Stimulated activated effector memory CD8-positive, alpha-beta T cell treated with anti-CD3 and anti-CD28 coated beads, Interleukin-12 subunit alpha, Interleukin-12 subunit beta, amount 100 ng/mL, for 72 hours (primary cell): Measurements from ENCODE around the gene BAG5.

Source experiments
- ATAC-seq: fragments of 150-1000 bp; cut with Tn5 transposase; 2 replicates; pipeline ENCODE4 v1.10.0; 2021
- DNase-seq, 2 donors: peaks; one replicate each; pipeline ENCODE4 v3.0.0; 2021 to 2022; ENCODE audit warnings: low spot score in 2 of 2
- H3K27ac Mint-ChIP-seq: one replicate; pipeline ENCODE4 v1.8.0; 2022; ENCODE audit warnings: mild to moderate bottlenecking, mixed read lengths
- H3K36me3 Mint-ChIP-seq: one replicate; pipeline ENCODE4 v1.8.0; 2022; ENCODE audit warnings: mild to moderate bottlenecking, mixed read lengths
- H3K4me1 Mint-ChIP-seq: one replicate; pipeline ENCODE4 v1.8.0; 2022; ENCODE audit warnings: mixed read lengths
- H3K4me3 Mint-ChIP-seq: one replicate; pipeline ENCODE4 v1.8.0; 2022; ENCODE audit warnings: mild to moderate bottlenecking, mixed read lengths
- H3K9me3 Mint-ChIP-seq: one replicate; pipeline ENCODE4 v1.8.0; 2022; ENCODE audit warnings: mixed read lengths

BAG5 gene

DNA sequence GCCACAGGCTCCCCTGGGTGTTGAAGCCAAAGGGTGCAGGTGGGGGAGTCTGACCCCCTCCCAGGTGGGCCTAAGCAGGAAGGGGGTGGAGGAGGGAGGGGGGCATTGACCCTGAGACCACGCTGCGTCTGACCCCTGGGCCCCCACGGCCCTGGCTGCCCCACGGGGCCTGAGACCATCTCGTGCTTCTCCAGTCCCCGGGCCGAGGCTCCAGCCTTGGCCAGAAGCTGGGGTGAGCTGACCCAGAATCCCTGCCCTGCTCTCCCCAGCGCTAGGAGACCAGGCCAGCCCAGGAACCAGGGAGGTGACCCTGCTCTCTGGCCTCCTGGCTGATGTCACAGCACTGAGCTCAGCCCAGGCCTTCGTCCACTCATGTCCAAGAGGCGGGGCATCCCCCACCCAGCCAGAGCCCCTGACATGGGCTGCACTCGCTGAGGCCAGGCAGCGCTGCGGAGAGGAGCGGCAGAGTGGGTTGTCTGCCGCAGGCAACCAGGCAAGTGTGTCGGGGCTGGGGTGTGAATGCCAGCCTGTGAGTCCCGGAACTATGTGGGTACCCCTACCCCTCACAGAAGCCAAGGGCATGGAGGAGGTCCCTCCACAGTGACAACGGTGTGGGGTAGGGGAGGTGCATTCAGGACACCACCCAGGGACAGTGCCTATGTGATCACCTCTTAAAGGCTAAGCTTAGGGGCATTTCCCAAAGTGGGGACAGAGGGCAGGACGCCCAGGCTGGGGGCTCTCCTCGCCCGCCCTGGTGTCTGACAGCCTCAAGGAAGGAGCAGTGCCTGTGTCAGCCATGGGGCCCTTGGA lies 27.2 kb downstream of the BAG5 start:
- peaks cover 20% of the 10 kb centered on the region for H3K36me3 Mint-ChIP-seq
- H3K4me3 Mint-ChIP-seq = no peak overlapping the region
- H3K27ac Mint-ChIP-seq = no peak overlapping the region
- DNase-seq (no peak), ATAC-seq (no peak)
- no peaks in the 10 kb centered on the region for H3K9me3 Mint-ChIP-seq
- peaks cover 17% of the 10 kb centered on the region for H3K4me1 Mint-ChIP-seq

DNA sequence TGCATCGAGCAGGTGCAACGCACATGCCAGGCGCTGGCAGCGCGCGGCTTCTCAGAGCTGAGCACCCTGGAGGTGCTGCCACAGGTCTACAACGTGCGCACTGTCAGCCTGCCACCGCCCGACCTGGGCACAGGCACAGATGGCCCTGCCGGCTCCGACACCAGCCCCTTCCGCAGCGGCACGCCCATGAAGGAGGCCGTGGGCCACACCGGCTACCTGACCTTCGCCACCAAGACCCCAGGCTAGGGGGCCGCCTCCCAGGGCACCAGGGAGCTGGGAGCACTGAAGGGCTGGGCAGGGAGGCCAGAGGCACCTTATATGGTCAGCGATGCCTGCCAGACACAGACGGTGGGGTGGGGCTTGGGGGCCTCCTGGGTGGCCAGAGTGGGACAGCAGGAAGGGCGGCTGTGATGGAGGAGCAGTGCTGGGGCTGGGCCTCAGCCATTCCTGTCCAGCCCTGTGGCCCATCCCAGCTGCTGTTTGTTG lies 27.8 kb downstream of the BAG5 start:
- H3K9me3 Mint-ChIP-seq = no peaks in the 10 kb centered on the region
- H3K27ac Mint-ChIP-seq = no peak overlapping the region
- DNase-seq = no peak
- no peak overlapping the region for H3K4me3 Mint-ChIP-seq
- ATAC-seq = no peak
- H3K36me3 Mint-ChIP-seq = peaks cover 26% of the 10 kb centered on the region
- H3K4me1 Mint-ChIP-seq = peaks cover 23% of the 10 kb centered on the region

DNA sequence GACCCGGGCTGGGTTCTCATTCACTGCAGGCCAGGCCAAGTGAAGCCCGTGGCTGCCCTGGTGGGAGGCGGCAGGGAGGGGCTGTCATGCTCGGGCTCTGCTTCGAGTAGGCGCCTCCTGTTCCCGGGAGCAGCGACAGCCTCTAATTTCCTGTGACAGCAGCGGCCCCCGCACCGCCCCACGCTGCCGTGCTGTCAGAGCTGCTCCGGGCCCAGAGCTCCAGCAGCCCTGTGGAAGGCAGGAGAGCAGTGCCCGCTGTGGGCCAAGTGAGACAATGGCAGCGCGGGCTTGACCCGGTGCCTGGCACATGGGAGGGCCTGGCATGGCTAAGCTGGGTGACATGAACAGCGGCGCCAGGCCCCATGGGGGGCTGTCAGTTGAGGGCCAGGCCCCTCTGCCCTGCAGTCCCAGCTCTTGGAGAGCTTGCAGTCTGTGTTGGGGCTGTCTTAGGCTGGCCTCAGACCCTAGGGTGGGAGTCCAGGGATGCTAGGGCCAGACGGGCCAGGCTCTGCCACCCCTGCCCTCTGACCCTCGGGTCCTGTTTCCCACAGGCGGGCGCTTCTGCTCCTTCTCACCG lies 28.4 kb downstream of the BAG5 start:
- DNase-seq (no peak), ATAC-seq (no peak)
- Mint-ChIP-seq H3K4me1 (peaks cover 26% of the 10 kb centered on the region), H3K4me3 (no peak overlapping the region), H3K9me3 (no peaks in the 10 kb centered on the region), H3K36me3 (peaks cover 26% of the 10 kb centered on the region), H3K27ac (no peak overlapping the region)

DNA sequence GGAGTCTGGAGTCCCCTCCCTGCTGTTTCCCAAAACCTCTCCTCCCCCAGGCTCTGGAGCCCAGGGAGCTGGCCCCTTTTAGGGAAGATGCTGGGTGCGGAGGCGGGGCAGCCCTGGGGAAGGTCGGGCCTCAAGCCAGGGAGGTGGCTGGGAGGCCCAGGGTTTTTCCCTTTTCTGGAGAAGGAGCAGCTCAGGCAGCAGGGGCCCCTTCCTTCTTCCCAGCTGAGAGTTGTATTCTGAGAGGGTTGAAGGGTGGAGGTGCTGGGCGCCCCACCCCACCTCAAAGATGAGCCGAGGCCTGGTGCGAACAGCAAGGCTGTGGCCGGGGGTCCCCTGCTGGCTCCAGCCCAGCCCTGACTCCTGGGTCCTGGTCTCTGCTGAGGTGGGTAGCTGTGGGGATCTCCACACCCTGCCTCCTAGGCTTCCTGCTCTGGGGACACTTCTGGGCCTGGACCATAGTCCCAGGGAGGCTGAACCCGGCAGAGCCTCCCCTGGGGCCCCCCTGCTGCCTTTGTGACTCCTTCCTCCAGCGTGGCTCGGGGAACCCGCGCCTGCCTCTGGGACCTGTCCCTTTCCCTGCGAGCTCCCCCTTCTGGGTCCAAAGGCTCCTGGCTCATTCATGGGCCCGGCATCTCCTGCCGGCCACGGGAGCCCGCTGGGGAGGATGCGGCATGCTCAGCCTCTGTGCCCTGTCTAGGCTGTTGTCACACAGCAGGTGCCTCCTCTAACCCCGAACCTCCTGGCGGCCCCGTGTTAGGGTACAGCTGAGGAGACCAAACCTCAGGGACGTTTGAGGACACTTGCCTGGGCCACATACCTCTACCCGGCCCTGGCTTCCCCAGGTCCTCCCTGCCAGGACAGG lies 29.1 kb downstream of the BAG5 start:
- DNase-seq (no peak), ATAC-seq (no peak)
- H3K4me3 Mint-ChIP-seq = no peak overlapping the region
- peaks cover 33% of the 10 kb centered on the region for H3K36me3 Mint-ChIP-seq
- no peaks in the 10 kb centered on the region for H3K9me3 Mint-ChIP-seq
- H3K27ac Mint-ChIP-seq = no peak overlapping the region
- H3K4me1 Mint-ChIP-seq = peaks cover 31% of the 10 kb centered on the region

DNA sequence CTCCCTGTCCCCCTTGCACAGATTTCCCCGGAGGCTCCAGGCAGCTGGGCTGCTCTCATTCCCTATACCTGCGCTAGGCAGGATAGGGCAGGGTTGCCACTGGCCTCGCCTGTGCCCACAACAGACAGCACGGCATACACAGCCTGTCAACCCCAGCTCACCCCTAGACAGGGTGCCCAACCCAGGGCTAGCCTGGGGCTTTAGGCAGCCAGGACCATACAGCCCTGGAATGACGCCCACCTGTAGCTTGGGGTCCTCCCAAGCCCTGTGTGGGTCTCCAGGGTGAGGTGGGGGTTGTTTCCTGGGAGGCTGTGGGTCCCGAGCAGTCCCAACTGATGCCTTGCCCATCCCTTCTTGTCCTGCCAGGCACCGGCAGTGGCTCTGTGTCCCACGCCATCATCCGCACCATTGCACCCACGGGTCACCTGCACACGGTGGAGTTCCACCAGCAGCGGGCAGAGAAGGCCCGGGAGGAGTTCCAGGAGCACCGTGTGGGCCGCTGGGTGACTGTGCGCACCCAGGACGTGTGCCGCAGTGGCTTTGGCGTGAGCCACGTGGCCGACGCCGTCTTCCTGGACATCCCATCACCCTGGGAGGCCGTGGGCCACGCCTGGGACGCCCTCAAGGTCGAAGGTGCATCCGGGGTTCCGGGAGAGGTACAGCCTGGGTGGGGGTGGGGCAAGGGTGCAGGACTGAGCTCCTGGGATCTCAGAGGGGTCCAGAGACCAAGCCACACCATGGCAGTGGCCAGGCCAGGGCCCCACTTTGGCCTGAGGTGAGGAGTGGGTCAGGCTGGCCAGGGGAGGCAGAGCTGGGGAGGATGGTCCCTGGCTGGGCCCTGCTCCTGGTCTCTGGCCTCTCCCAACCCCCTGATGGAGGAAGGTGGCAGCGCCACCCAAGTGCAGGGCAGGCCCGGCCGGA lies 30.0 kb downstream of the BAG5 start:
- no peaks in the 10 kb centered on the region for H3K9me3 Mint-ChIP-seq
- H3K36me3 Mint-ChIP-seq = peaks cover 38% of the 10 kb centered on the region
- no peak overlapping the region for H3K4me3 Mint-ChIP-seq
- no peak for ATAC-seq
- no peak for DNase-seq
- peaks cover 40% of the 10 kb centered on the region for H3K4me1 Mint-ChIP-seq
- no peak overlapping the region for H3K27ac Mint-ChIP-seq

DNA sequence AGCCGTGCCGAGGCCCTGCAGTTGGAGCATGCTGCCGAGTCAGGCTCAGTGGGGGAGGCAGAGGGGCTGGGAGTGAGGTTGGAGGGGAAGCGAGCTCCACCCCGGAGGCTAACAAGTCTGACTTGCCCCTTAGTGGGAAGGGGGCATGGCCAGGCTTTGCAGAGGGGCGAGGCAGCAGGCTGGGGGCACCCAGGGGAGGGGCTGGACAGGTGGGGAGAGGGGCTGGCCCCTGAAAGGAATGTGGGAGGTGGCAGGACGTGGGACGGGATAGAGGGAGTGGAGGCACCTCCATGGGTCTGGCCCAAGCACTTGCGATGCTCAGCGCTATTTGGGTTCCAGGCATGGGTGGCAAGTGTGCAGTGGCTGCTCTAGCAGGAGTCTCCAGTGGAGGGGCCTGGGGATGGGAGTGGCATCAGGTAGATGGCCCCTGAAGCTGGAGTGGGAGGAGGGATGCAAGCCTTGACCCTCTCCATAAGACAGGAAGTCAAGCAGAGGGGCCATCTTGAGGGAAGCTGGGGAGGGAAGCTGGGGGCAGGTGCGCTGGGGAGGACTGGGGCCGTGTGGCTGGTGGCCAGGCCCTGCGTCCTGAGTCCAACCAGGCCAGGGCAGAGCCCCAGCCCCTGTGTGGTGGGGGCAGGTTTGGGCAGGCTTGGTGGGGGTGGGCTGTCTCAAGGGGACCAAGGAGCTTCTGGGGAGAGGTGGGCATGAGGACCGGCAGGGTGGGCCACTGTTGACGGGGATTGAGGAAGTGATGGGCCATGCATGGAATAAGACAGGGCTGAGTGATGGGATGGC lies 30.8 kb downstream of the BAG5 start:
- ATAC-seq = no peak
- Mint-ChIP-seq H3K9me3 (no peaks in the 10 kb centered on the region), H3K4me1 (peaks cover 49% of the 10 kb centered on the region), H3K4me3 (peak overlapping the region; percentile 91), H3K36me3 (peaks cover 42% of the 10 kb centered on the region), H3K27ac (peak overlapping the region; percentile 74)
- DNase-seq = no peak

DNA sequence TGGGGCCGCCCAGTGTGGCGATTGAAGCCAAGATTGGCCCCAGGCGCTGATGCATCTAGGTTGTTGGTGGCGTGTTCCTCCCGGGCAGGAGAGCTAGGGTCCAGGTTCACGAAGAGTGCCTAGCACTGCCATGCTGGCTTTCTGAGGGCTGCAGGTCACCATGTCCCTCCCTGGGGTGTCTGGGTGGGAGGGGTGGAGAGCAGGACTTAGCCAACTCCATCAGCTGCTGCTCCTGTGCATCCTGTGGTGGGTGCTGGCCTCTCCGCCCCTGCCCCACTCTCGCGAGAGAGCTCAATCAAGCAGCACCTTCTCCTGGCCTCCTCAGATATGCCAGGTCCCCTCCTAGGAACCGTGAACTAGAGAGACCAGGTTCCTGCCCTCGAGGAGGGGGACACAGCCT lies 31.6 kb downstream of the BAG5 start:
- ATAC-seq (no peak), DNase-seq (no peak)
- H3K36me3 Mint-ChIP-seq = peaks cover 42% of the 10 kb centered on the region
- H3K9me3 Mint-ChIP-seq = no peaks in the 10 kb centered on the region
- peak overlapping the region; percentile 74 for H3K27ac Mint-ChIP-seq
- peak overlapping the region; percentile 91 for H3K4me3 Mint-ChIP-seq
- H3K4me1 Mint-ChIP-seq = peaks cover 50% of the 10 kb centered on the region

DNA sequence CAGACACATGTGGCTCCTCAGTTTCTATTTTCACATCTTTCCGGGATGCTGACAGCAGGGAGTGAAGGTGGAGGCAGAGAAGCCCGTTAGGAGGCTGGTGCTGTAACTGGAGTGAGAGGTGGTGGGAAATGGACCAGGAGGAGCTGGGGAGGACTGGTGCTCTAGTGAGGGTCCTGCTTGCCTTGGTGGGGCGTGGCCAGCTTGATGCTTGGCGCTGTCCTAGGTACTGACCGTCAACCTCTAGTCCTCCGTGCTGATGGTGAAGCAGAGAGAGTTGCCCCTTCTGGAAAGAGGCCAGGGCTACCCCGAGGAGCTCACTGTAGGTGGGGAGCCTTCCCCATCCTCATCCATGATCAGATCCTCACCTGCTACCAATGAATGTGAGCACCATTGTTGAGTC lies 32.1 kb downstream of the BAG5 start:
- Mint-ChIP-seq H3K27ac (no peak overlapping the region), H3K9me3 (no peaks in the 10 kb centered on the region), H3K36me3 (peaks cover 42% of the 10 kb centered on the region), H3K4me1 (peaks cover 50% of the 10 kb centered on the region), H3K4me3 (peak overlapping the region; percentile 91)
- ATAC-seq (no peak), DNase-seq (no peak)

DNA sequence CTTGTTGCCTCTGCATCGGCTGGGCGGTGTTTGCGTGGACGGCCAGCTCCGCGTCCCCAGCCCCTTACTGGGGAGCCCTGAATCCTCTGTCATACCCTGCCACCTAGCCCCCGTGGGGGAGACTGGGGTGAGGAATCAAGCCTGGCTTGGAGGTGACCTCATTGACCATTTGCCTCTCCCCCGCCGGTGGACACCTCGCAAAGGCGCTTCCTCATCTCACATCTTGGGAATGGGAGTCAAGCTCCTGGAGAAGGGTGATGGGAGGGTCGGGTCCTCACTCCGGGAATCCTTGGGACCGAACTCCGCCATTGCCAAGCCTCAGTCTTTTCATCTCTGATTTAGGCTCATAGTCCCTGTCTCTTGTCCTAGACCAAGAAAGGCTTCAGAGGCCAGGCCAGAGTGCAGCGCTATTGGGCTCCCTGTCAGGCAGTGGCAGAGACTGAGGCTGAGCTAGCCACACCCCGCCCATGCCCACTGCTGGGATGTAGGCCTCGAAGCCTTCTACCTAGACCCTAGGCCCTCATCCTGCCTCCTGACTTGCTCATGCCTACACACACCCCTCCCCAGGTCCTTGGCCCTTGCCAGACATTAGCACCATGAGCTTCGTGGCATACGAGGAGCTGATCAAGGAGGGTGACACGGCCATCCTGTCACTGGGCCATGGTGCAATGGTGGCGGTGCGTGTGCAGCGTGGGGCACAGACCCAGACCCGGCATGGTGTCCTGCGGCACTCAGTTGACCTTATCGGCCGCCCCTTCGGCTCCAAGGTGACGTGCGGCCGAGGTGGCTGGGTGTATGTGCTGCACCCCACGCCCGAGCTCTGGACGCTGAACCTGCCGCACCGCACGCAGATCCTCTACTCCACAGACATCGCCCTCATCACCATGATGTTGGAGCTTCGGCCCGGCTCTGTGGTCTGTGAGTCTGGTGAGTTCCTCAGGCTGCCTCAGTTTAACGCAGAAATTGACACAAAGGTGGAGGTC lies 32.8 kb downstream of the BAG5 start:
- peaks cover 50% of the 10 kb centered on the region for H3K4me1 Mint-ChIP-seq
- DNase-seq (no peak), ATAC-seq (no peak)
- peaks cover 42% of the 10 kb centered on the region for H3K36me3 Mint-ChIP-seq
- no peaks in the 10 kb centered on the region for H3K9me3 Mint-ChIP-seq
- H3K27ac Mint-ChIP-seq = peak overlapping the region; percentile 96
- H3K4me3 Mint-ChIP-seq = peak overlapping the region; percentile 91

DNA sequence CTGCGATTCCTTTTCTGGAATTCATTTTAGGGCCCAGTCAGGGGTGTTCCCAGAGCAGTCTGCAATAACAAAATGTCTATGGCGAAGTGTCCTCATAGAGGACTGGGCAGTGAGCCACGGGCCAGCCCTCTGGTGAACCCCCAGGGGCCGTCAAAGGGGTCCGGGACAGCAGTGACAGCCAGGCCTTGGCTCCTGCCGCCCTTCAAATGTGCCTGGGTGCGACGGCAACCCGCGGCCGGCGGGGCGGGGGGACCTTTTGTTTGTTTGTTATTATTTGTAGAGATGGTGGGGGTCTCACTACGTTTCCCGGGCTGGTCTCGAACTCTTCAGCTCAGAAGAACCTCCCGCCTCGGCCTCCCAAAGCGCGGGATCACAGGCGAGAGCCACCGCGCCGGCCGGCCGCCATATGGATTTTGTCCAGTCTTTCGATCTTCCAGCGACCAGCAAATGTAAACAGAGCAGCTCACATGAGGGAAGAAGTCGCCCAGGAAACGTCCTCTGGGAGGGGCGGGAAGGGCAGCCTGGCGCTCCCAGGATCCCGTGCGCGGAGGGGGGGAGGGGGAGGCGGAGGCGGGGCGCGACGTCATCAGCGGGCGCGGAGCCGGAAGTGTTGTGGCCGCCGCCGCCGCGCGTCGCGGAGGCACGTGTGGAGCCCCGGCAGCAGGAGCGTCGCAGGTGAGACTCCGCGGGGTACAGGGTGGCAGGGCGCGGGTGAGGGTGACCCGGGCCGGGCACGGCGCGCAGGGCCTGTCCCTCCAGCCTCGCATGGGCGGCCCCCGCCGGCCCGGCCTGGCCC lies 33.7 kb downstream of the BAG5 start, which contains the start of gene TRMT61A:
TRMT61A (plus strand) TSS at position 610 of the 796 bp plus-strand sequence. CDS start 783 bp downstream, outside the sequence.
- Mint-ChIP-seq H3K4me3 (peak within 1 kb of the TSS; percentile 91), H3K27ac (peak within 1 kb of the TSS; percentile 96), H3K36me3 (peaks cover 42% of the 10 kb centered on the region), H3K4me1 (peaks cover 50% of the 10 kb centered on the region), H3K9me3 (no peaks in the 10 kb centered on the region)
- peak; percentile 81 for ATAC-seq
- peak; percentile 64 to 84 for DNase-seq

DNA sequence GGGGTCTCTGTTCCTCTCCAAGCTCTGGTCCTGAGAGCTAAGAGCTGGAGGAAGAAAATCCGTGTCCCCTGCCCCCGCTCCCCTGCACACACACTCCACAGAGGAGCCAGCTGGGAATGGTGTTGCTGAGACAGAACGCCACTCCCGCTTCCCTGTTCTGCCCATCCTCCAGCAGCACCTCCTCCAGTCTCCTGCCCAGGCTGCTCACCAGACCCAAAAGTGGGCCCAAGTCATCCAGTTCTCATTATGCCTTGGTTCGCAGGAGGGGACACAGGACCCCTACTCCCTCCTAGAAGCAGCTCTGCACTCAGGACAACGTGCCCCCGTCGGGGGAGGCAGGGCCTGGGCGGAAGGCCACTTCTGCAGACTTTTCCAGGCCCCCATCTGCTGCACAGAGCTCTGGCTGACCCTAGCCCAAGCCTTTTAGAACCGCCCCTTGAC lies 34.3 kb downstream of the BAG5 start:
- H3K27ac Mint-ChIP-seq = peak overlapping the region; percentile 96
- ATAC-seq = no peak
- H3K4me1 Mint-ChIP-seq = peaks cover 50% of the 10 kb centered on the region
- peaks cover 42% of the 10 kb centered on the region for H3K36me3 Mint-ChIP-seq
- no peak for DNase-seq
- H3K4me3 Mint-ChIP-seq = peak overlapping the region; percentile 91
- no peaks in the 10 kb centered on the region for H3K9me3 Mint-ChIP-seq

DNA sequence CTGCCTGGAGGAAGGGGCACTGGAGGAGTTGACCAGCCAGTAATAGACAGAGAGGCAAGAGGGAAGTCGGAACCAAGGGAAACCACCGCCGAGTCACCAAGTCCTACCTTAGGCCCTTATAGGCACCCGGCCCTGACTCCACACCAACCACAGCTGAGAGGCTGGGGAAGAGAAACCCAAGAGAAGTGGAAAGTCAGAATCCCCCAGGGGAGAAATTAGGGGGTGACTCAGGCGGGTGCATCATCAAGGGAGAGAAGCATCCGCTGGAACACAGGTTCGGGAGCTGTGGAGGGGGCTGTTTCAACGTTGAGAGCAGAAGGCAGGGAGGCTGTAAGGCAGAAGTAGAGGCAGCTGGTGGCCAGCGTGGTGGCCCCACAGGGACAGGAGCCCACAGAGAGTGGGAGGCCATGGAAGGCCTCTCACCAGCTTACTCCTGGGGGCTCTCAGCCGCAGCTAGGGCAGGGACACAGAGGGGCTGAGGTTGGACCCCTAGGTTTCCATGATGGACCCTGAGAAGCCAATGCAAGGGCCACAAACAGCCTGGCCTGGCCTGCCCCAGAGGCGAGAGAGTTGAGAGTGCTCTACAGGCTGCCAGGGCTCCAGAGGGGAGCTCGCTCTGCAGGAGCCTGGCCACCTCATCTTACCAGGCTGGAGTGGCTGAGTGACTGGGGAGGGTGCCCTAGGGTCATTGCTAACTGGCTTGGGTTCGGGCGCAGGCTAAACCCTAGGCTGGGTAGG lies 34.9 kb downstream of the BAG5 start:
- DNase-seq = no peak
- peak; percentile 66 for ATAC-seq
- H3K4me3 Mint-ChIP-seq = peak overlapping the region; percentile 91
- peaks cover 42% of the 10 kb centered on the region for H3K36me3 Mint-ChIP-seq
- H3K27ac Mint-ChIP-seq = peak overlapping the region; percentile 96
- H3K9me3 Mint-ChIP-seq = no peaks in the 10 kb centered on the region
- H3K4me1 Mint-ChIP-seq = peaks cover 50% of the 10 kb centered on the region
